ENCODE results near the gene PRLH.

Gene PRLH

DNA sequence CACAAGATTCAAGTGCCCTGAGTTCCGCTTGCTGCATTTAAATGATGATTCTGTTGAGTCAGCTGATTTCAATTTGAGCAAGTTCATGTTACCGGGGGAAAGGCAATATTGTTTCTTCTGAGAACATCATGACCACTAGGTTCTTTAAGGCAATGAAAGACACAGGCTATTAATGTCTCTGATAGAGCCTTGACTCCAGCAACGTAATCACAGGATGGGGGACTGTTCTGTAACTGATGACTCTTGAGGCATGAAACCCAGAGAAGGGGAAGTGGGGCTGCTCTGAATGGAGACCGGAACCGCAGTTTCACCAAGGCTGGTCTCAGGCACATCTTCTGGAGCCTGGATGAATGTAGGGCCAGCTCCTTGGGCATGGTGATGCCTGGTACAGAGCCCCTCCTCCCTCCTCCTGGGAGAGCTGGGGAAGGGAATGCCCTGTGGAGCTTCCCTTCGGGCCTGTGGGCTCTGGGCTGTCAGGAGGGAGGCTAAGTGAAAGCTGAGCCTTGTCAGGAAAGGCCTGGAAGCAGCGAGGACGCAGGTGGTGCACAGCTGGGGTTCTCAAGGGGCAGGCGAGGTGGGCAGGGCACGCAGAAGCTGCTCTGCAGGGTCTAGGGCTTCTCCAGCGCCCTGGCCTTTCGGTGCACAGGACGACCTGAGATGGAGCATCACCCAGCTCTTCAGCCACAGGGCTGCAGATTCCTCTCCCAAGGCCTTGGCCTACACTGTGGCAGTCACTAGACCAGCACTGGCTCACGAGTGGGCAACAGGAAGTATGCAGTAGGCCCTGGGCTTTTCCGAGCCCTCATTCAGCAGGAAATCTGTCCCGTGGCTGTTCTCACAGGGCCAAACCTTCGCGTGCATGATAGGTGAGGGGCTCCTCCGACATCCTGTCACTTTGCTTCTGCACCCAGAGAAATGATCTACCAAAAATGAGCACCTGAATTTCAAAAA lies 36.6 kb upstream of the PRLH start:
- ATAC-seq (ENCODE audit: low read depth): no peak
- Histone ChIP-seq H3K27me3 (ENCODE audit: insufficient read depth, poor library complexity, severe bottlenecking) (no peaks in the 10 kb centered on the region), H3K4me1 (ENCODE audit: insufficient read depth, poor library complexity, severe bottlenecking) (peaks cover 12% of the 10 kb centered on the region), H3K27ac (ENCODE audit: poor library complexity, severe bottlenecking) (no peak overlapping the region), H3K36me3 (ENCODE audit: low read depth) (peaks cover 24% of the 10 kb centered on the region), H3K4me3 (ENCODE audit: severe bottlenecking) (no peak overlapping the region), H3K9me3 (ENCODE audit: severe bottlenecking) (no peaks in the 10 kb centered on the region)
- no peak for DNase-seq (ENCODE audit: low spot score)
- TF ChIP-seq, protein P1, sequence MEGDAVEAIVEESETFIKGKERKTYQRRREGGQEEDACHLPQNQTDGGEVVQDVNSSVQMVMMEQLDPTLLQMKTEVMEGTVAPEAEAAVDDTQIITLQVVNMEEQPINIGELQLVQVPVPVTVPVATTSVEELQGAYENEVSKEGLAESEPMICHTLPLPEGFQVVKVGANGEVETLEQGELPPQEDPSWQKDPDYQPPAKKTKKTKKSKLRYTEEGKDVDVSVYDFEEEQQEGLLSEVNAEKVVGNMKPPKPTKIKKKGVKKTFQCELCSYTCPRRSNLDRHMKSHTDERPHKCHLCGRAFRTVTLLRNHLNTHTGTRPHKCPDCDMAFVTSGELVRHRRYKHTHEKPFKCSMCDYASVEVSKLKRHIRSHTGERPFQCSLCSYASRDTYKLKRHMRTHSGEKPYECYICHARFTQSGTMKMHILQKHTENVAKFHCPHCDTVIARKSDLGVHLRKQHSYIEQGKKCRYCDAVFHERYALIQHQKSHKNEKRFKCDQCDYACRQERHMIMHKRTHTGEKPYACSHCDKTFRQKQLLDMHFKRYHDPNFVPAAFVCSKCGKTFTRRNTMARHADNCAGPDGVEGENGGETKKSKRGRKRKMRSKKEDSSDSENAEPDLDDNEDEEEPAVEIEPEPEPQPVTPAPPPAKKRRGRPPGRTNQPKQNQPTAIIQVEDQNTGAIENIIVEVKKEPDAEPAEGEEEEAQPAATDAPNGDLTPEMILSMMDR (IDR thresholded peaks at IDR 0.05; ENCODE audit: poor library complexity, severe bottlenecking): no peak

DNA sequence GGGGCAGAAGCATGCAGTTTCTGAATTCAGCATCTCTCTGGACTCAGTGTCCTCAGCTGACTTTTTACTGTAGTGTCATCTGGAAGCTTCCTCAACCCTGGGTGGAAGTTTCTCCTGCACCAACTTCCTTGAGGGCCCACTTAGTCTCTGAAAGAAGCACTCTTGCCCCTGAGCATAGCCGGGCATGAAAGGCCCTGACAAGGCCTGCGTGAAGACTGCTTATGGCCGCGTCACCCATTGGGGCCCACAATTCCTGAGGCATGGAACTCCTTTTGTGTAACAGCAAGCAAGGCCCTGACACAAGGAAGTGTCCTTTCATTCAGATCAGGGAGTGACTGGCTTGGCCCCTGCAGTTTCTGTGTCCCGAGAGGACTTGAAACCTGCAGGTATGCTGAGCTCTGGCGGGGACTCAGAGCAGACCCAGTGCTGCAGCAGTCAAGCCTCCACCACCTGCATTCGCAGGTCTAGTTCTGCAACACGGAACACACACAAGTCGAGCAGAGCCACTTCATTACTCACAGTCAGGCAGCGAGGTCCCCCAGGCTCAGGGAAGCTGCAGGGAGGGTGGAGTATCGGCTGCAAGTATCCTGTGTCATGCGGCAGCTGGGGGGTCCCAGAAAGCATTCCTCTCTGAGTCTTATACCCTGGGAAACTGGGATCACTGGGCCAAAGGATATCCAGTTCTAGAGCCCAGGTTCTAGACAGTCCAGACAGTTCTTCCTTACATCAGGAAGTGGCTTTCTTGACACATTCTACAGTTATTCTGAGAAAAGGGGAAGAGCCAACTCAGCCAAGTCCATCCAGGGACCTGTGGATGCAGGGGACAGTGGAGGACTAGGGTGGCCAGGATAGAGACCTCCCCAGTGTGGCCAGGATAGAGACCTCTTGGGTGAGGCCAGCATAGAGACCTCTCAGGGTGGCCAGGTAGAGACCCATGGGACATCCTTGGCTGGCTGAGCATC lies 35.6 kb upstream of the PRLH start:
- Histone ChIP-seq H3K4me1 (ENCODE audit: insufficient read depth, poor library complexity, severe bottlenecking) (peaks cover 12% of the 10 kb centered on the region), H3K27me3 (ENCODE audit: insufficient read depth, poor library complexity, severe bottlenecking) (no peaks in the 10 kb centered on the region), H3K9me3 (ENCODE audit: severe bottlenecking) (no peaks in the 10 kb centered on the region), H3K4me3 (ENCODE audit: severe bottlenecking) (no peak overlapping the region), H3K36me3 (ENCODE audit: low read depth) (peaks cover 24% of the 10 kb centered on the region), H3K27ac (ENCODE audit: poor library complexity, severe bottlenecking) (no peak overlapping the region)
- ATAC-seq (ENCODE audit: low read depth) (no peak), DNase-seq (ENCODE audit: low spot score) (no peak)
- TF ChIP-seq, protein P1 (IDR thresholded peaks at IDR 0.05; ENCODE audit: poor library complexity, severe bottlenecking): no peak

DNA sequence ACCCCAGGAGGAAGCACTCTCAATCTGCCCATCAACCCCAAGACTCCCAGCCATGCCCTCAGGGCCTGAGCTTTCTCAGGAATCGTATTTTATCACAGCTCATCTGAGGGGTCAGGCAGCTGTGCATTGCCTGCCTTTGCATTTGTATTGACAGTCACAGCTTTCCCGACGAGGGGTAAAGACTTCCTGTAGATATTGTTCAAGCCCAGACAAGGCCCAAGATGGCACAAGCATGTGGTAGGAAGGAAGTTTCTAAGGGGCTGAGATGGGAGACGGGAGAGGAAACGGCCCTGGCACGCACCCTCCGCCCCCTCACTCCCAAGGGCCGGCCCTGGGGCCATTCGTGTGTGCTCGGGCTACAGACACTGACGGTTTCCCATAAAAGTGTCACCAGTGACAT lies 34.2 kb upstream of the PRLH start:
- DNase-seq (ENCODE audit: low spot score): no peak
- peak overlapping the region; percentile 9 for H3K27ac ChIP-seq (ENCODE audit: poor library complexity, severe bottlenecking)
- no peaks in the 10 kb centered on the region for H3K27me3 ChIP-seq (ENCODE audit: insufficient read depth, poor library complexity, severe bottlenecking)
- peaks cover 12% of the 10 kb centered on the region for H3K4me1 ChIP-seq (ENCODE audit: insufficient read depth, poor library complexity, severe bottlenecking)
- H3K4me3 ChIP-seq (ENCODE audit: severe bottlenecking): no peak overlapping the region
- H3K36me3 ChIP-seq (ENCODE audit: low read depth): peaks cover 20% of the 10 kb centered on the region
- ATAC-seq (ENCODE audit: low read depth): peak; percentile 31; the same call in 1 of the 3 replicates
- H3K9me3 ChIP-seq (ENCODE audit: severe bottlenecking): no peaks in the 10 kb centered on the region
- TF ChIP-seq, protein P1 (IDR thresholded peaks at IDR 0.05; ENCODE audit: poor library complexity, severe bottlenecking): no peak

DNA sequence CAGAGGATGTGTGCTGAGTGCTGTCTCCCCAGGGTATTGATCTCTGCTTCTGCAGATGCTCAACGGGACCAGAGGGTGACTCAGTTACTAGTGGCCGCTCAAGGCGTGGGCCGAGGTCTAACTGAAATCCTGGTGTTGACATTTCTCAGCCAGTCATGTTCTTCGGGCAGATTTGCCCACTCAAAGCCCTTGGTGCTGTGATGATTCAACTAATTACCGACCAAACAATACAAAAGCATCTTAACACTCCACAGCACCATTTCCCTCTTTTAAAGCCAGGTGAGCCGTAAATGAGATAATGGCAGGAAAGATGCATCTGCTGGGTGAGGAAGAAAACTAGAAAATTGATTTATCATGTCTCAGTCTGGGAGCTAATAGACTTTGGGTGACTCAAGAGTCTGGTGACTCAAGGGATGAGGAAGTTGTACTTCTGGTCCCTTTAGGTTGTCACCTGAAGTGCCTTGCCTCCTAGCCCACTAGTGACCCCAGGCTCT lies 32.7 kb upstream of the PRLH start:
- DNase-seq (ENCODE audit: low spot score) (no peak), ATAC-seq (ENCODE audit: low read depth) (no peak)
- no peak overlapping the region for H3K4me3 ChIP-seq (ENCODE audit: severe bottlenecking)
- peaks cover 12% of the 10 kb centered on the region for H3K4me1 ChIP-seq (ENCODE audit: insufficient read depth, poor library complexity, severe bottlenecking)
- H3K9me3 ChIP-seq (ENCODE audit: severe bottlenecking): no peaks in the 10 kb centered on the region
- H3K36me3 ChIP-seq (ENCODE audit: low read depth): peaks cover 12% of the 10 kb centered on the region; the same call in 1 of the 2 replicates
- TF ChIP-seq, protein P1 (IDR thresholded peaks at IDR 0.05; ENCODE audit: poor library complexity, severe bottlenecking): no peak
- H3K27ac ChIP-seq (ENCODE audit: poor library complexity, severe bottlenecking): no peak overlapping the region
- no peaks in the 10 kb centered on the region for H3K27me3 ChIP-seq (ENCODE audit: insufficient read depth, poor library complexity, severe bottlenecking)

Data from RWPE2 (cell line).